GM18505 (cell line): ENCODE data around the gene CRTAP.
A peak's percentile ranks its signal among the peaks of the same experiment; 100 is the strongest.
"Not testable (repeated sequence)": the region's sequence is repeated elsewhere in the genome, so short reads cannot be mapped to it uniquely, and the experiment has no call there.

Experiments
- ATAC-seq: cut with Tn5 transposase; IDR thresholded peaks from one replicate; pipeline ENCODE4 v1.9.1; 2021; ENCODE audit not compliant: unreplicated experiment
- POLR2A ChIP-seq: IDR thresholded peaks from 4 replicates; pipeline ENCODE4 v1.6.1; 2011; ENCODE audit warnings: borderline replicate concordance; ENCODE audit not compliant: insufficient read depth, insufficient read length; ENCODE audit errors: extremely low read depth

CRTAP gene

DNA sequence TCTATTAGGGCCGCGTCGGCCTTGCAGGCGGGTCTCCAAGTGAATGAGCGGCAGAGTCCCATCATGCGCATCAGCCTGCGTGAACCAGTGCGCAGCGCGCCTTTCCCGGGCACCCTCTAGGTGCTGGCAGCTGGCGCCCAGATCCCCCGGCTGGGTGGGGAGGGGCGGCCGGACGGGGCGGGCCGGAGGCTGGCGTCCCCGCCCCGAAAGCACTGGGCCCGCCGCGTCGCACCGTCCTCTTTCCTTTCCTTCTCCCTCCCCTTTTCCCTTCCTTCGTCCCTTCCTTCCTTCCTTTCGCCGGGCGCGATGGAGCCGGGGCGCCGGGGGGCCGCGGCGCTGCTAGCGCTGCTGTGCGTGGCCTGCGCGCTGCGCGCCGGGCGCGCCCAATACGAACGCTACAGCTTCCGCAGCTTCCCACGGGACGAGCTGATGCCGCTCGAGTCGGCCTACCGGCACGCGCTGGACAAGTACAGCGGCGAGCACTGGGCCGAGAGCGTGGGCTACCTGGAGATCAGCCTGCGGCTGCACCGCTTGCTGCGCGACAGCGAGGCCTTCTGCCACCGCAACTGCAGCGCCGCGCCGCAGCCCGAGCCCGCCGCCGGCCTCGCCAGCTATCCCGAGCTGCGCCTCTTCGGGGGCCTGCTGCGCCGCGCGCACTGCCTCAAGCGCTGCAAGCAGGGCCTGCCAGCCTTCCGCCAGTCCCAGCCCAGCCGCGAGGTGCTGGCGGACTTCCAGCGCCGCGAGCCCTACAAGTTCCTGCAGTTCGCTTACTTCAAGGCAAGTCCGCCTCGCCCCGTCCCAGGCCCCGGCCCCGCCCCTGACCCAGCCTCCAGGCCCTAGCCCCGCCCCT lies at the start of gene CRTAP:
Gene CRTAP, plus strand, starts transcription at position 243 of the 850 bp plus-strand sequence. Its CDS starts 64 bp downstream, at position 307.
- ATAC-seq = peak; percentile 83
- TF ChIP-seq POLR2A = peak; percentile 82

DNA sequence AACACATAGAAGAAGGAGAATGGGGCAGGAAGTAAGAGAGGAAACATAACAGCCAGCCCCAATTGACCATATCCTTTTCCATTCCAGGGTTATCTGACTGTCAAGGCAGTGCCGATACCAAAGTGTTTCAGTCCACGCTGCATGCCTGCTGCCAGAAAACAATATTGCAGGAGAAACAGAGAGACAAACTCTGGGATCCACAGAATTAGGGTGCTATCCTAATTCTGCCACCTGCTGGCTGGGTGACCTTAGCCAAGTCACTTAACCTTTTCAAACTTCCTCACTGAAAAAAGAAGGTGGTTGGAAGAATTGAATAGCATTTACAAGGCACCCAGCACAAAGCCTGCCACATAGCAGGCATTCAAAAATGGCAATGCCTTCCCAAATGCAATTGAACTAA lies 48.9 kb upstream of the CRTAP start:
- no peak for ATAC-seq
- TF ChIP-seq POLR2A = no peak

DNA sequence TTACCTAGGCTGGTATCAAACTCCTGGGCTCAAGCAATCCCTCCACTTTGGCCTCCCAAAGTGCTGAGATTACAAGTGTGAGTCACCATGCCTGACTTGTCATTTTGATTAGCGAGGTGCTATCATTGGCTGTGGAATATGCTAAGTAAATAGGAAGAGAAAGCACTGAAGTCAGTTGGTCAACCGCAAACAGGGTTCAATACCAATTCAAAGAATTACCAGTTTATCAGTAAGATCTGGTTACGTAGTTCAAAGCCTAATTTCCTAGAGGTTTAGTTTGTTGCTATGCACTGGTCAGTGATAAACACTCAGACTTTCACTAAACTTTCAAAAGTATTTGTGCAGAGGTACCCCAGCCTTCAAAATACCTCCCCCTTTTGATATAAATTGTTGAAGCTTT lies 46.3 kb upstream of the CRTAP start:
- TF ChIP-seq POLR2A = no peak
- ATAC-seq = no peak

DNA sequence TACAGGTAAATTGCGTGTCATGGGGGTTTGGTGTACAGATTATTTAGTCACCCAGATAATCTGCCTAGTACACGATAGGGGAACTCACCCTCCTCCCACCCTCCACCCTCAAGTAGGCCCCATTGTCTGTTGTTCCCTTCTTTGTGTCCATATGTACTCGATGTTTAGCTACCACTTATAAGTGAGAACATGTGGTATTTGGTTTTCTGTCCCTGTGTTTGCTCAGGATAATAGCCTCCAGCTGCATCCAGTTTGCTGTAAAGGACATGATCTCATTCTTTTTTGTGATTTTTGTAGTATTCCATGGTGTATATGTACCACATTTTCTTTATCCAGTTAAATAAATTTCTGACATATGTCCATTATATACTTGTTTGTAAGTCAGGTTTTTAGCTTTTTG lies 44.0 kb upstream of the CRTAP start:
- ATAC-seq = not testable (repeated sequence)

DNA sequence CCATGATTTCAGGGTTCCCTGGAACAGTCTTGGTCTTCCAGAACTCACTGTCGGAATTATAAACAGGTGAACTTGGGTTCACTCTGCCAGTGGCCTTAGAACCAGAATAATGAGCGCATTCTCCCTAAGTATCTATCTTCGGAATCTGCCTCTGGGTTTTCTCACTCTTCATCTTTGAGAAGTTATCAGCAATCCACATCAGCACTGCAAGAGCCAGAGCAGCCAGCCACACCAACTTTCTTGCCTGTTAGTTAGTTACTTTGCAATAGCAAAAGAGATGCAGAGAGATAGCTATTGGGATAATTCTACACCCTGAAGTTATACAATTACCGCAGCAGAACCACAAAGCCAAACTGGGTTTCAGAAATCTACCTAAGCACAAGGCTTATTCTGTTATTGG lies 42.6 kb upstream of the CRTAP start:
- ATAC-seq = no peak

DNA sequence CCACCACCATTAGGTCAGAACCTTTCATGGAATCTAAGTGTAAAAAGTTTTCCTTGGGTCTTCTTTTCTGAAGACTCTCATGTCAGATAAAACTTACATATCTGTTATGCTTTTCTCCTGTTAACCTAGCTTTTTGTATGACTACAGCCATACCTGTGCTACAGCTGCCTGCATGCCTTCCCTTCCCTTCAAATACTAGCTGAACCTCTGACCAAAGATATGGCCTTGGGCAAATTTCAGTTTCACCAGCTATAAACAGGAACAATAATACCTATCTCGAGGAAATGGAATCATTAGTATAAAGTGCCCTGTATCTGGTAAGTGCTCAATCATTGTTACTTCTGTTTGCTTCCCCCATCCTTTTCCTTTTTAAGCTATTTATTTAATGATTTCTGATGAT lies 41.9 kb upstream of the CRTAP start:
- TF ChIP-seq POLR2A = no peak
- ATAC-seq = no peak

More for the DNA sequence above, 42.6 kb upstream of the CRTAP start:
- TF ChIP-seq POLR2A = no peak

DNA sequence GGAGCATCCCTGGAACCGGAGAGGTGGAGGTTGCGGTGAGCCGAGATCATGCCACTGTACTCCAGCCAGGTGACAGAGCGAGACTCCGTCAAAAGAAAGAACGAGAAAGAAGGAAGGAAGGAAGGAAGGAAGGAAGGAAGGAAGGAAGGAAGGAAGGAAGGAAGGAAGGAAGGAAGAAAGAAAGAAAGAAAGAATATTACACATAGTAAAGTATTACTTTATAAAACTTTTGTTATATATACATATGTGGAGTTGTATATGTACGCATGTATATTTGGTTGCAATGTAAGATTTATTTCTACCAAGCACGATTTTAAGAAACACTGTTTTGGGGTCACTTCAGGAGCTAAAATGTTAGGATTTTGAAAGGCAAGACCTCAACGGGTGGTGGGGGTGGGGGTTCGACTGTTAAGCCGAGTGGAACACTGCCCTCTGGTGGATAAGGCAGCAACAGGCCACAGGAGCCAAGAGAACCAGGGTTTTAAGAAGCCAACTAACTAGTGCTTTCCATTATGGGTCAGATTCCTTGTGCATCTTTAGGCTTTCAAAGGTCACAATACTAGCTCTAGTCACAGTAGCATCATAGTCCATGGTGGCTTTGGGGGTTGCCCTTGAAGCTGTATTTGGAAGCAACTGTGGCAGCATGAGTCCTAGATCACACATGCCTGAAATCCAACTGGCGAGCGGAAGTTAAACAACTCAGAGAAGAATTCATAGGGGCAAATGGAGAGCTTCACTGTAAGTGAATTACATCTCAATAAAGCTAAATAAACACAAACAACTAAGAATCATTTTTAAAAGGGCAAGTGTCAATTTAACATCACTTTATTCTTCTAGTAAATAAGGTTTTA lies 39.4 kb upstream of the CRTAP start:
- no peak for TF ChIP-seq POLR2A
- peak; percentile 50 for ATAC-seq

DNA sequence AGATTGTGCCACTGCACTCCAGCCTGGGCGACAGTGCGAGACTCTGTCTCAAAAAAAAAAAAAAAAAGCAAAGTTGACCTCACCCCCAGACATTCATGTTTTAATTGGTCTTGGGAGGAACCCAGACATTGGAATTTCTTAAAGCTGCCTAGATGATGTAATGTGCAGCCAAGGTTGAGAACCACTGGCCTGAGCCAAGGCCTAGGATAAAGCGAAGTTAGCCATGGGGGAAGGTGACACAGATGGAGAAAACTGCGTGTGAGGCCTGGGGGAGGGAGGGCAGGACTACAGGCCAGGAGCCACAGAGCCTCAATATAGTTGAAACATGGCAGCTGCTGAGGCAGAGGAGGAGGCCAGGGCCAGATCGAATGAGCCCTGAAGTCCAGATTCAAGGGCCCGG lies 37.8 kb upstream of the CRTAP start:
- no peak for ATAC-seq
- no peak for TF ChIP-seq POLR2A

DNA sequence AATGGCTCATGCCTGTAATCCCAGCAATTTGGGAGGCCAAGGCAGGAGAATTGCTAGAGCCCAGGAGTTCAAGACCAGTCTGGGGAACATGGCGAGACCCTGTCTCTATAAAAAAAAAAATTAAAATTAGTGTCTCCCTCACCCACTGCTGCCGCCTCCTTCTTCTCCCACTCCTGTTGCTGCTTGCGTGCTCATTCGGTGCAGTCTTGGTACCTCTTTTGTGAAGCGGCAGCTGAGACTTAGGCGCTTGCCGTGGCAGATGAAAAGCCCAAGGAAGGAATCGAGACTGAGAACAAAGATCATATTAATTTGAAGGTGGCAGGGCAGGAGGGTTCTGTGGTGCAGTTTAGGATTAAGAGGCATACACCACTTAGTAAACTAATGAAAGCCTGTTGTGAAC lies 36.9 kb upstream of the CRTAP start:
- no peak for TF ChIP-seq POLR2A
- ATAC-seq = no peak

DNA sequence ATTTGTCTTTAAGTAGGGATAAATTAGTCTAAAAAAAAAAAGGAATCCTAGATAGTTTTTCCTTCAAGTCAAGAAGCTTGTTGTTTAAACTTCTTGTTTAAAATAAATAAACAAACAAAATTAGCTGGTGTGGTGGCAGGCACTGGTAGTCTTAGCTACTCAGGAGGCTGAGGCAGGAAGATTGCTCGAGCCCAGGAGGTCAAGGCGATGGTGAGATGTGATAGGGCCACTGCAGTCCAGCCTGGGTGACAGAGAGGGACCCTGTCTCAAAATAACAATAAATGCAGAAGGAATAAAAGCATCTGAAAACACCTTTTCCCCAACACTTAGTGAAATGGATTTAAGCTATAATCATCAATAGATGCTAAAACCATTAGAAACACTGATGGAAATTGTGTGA lies 35.8 kb upstream of the CRTAP start:
- TF ChIP-seq POLR2A = no peak
- ATAC-seq = no peak

DNA sequence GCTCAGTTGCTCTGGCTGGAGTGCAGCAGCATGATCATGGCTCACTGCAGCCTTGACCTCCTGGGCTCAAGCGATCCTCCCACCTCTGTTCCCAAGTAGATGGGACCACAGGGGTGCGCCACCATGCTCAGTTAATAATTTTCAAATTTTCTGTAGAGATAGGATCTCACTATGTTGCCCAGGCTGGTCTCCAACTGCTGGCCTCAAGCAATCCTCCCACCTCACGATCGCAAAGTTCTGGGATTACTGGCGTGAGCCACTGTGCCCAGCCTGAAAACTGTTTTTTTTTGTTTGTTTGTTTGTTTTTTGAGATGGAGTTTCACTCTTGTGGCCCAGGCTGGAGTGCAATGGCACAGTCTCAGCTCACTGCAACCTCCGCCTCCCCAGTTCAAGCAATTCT lies 34.0 kb upstream of the CRTAP start:
- ATAC-seq = not testable (repeated sequence)

DNA sequence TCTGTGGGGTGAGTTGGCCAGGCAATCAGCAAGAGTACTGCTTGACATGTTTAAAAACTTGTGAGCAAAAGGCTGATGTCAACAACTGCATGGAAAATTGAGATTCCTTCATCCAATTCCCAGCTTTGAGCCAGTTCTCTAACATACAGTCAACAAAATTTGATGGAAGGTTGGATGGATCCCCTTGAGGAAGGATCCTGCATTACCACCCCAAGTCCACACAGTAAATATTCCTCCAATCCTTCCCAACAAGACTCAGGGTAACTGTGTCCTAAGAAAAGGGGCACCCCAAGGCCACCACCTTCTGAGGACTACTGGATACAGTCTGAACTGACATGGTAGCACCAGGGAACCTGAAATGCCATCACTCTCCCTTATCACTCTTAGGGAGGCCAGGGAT lies 32.0 kb upstream of the CRTAP start:
- ATAC-seq = no peak
- no peak for TF ChIP-seq POLR2A

DNA sequence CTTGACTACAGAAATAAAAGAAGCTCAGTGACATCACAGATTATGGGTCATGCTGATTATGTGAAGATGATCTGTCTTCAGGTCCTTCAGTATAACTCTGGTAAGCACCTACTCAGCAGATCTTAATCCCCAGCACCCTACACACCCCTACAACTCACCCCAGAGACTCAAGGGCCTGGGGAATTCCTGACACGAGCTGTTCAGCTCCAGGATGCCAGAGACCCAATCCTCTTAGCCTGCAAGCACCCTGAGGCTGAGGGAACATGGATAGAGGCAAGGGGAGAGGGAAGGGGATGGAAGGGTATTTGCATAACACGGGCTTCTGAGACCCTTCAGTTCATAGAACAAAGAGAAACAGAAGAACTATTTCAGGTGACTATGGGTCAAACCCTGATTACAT lies 29.9 kb upstream of the CRTAP start:
- no peak for ATAC-seq

DNA sequence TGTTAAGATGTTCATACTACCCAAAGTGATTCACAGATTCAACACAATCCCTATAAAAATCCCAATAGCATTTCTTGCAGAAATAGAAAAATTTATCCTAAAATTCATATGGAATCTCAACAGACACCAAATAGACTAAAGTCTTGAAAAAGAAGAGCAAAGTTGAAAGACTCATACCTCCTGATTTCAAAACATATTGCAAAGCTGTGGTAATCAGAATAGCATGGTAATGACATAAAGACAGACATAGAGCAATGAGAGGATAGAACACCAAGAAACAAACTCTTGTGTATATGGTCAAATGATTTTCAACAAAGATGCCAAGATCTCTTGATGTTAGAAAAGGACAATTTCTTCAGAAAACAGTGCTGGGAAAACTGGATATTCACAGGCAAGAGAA lies 25.1 kb upstream of the CRTAP start:
- TF ChIP-seq POLR2A = no peak
- no peak for ATAC-seq

More for the DNA sequence above, 29.9 kb upstream of the CRTAP start:
- no peak for TF ChIP-seq POLR2A
